ENCODE measurements around the gene PDIA2.

DNA sequence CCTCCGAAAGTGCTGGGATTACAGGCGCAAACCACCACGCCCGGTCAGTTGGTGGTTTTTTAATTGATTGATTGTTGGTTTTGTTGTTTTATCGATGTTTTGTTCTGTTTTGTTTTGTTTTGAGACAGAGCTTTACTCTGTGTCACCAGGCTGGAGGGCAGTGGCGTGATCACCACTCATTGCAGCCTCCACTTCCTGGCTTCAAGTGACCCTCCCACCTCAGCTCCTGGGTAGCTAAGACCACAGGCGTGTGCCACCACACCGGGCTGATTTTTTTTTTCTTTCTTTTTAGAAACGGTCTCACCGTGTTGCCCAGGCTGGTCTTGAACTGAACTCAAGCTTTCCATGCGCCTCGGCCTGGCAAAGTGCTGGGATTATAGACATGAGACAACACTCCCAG is 35.9 kb upstream of the PDIA2 start:
- TF ChIP-seq, protein P1, sequence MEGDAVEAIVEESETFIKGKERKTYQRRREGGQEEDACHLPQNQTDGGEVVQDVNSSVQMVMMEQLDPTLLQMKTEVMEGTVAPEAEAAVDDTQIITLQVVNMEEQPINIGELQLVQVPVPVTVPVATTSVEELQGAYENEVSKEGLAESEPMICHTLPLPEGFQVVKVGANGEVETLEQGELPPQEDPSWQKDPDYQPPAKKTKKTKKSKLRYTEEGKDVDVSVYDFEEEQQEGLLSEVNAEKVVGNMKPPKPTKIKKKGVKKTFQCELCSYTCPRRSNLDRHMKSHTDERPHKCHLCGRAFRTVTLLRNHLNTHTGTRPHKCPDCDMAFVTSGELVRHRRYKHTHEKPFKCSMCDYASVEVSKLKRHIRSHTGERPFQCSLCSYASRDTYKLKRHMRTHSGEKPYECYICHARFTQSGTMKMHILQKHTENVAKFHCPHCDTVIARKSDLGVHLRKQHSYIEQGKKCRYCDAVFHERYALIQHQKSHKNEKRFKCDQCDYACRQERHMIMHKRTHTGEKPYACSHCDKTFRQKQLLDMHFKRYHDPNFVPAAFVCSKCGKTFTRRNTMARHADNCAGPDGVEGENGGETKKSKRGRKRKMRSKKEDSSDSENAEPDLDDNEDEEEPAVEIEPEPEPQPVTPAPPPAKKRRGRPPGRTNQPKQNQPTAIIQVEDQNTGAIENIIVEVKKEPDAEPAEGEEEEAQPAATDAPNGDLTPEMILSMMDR (IDR thresholded peaks at IDR 0.05), result no peak
- no peak for TF ChIP-seq ZFX (IDR thresholded peaks at IDR 0.05; ENCODE audit: borderline replicate concordance)

Data from 22Rv1 (cell line).